HCT116 (cell line): Measurements from ENCODE around the gene TRIM26. TPM values are rescaled to one million over a fixed set of nuclear protein-coding genes. Genes with fewer than 3 reads are reported as not detected.

Experiments
- ATAC-seq: fragments of 200-7000 bp; cut with Tn5 transposase; 2 replicates; pipeline ENCODE4 v1.9.1; 2020; ENCODE audit warnings: mild to moderate bottlenecking, moderate library complexity
- BruUV-seq: library from RNA; stranded (reverse); fragments of 400-500 nt; replicated peaks from 2 replicates; lab custom pipeline; 2021; lab: Mats Ljungman, UMichigan
- CTCF ChIA-PET: fragments of 300-600 bp; sonication (Branson Sonifier 250); formaldehyde crosslinking; loops from one replicate; lab custom pipeline; 2021; ENCODE audit warnings: antibody characterized with exemption; lab: Charles Lee
- POLR2A ChIA-PET: fragments of 300-600, 350-600 bp; sonication (Branson Sonifier 250); formaldehyde crosslinking; loops from one replicate; lab custom pipeline; 2021; ENCODE audit warnings: antibody characterized with exemption; lab: Charles Lee
- RAD21 ChIA-PET, 2 experiments: fragments of 300-600 bp; sonication (Branson Sonifier 250); formaldehyde crosslinking; loops; one replicate each; lab custom pipeline; 2023; ENCODE audit warnings: low total read pairs in 2 of 2; ENCODE audit not compliant: uncharacterized antibody in 2 of 2, unreplicated experiment in 2 of 2, low non-redundant PET in 1 of 2; lab: Charles Lee
- DNase-seq: peaks from one replicate; pipeline ENCODE4 v3.0.0-alpha.2; 2010; ENCODE audit warnings: low read depth, low spot score
- H2AFZ ChIP-seq: fragments of 200-600 bp; shearing (Covaris generic), sonication (generic); 2 replicates; pipeline ENCODE4 v1.6.1; 2017; ENCODE audit warnings: low read depth, mixed run types, mixed read lengths, antibody characterized with exemption, low read length; ENCODE audit not compliant: poor library complexity, severe bottlenecking
- H3K27ac ChIP-seq: 2 replicates; pipeline ENCODE4 v1.5.1; 2012; ENCODE audit warnings: low read depth, low read length
- H3K27me3 ChIP-seq: fragments of 200-600 bp; sonication (generic); 2 replicates; pipeline ENCODE4 v1.6.1; 2016; ENCODE audit warnings: mixed run types, low read length, mixed read lengths; ENCODE audit not compliant: insufficient read depth
- H3K36me3 ChIP-seq, 2 experiments: fragments of 200-500 bp in 1 of 2; fragments of 200-600 bp in 1 of 2; sonication (Bioruptor generic) in 1 of 2; sonication (generic) in 1 of 2; 2 replicates each; pipeline versions ENCODE4 v1.5.1 to v1.6.1; 2014 to 2016; ENCODE audit warnings: low read length in 2 of 2, inconsistent platforms in 1 of 2, mixed read lengths in 1 of 2, mixed run types in 1 of 2; ENCODE audit not compliant: insufficient read depth in 2 of 2, control insufficient read depth in 1 of 2
- H3K4me1 ChIP-seq, 2 experiments: fragments of 200-600 bp in 1 of 2; sonication (generic) in 1 of 2; 2 replicates each; pipeline versions ENCODE4 v1.5.1 to v1.6.1; 2012 to 2017; ENCODE audit warnings: low read length in 2 of 2, inconsistent platforms in 1 of 2, mild to moderate bottlenecking in 1 of 2, mixed read lengths in 1 of 2, mixed run types in 1 of 2, moderate library complexity in 1 of 2; ENCODE audit not compliant: insufficient read depth in 2 of 2, control insufficient read depth in 1 of 2
- H3K4me2 ChIP-seq: fragments of 200-600 bp; sonication (generic); 2 replicates; pipeline ENCODE4 v1.6.1; 2017; ENCODE audit warnings: mixed run types, low read length, mixed read lengths
- H3K4me3 ChIP-seq, 2 experiments: fragments of 200-600 bp in 1 of 2; sonication (generic) in 1 of 2; replicated peaks in 1 of 2; 2 replicates each; pipeline ENCODE4 v1.5.1; 2011 to 2016; ENCODE audit warnings: low read length in 2 of 2, control low read depth in 1 of 2, low read depth in 1 of 2, mild to moderate bottlenecking in 1 of 2, mixed read lengths in 1 of 2, mixed run types in 1 of 2
- H3K79me2 ChIP-seq: fragments of 200-600 bp; sonication (generic); 2 replicates; pipeline ENCODE4 v1.6.1; 2017; ENCODE audit warnings: mild to moderate bottlenecking, mixed run types, low read length, moderate library complexity, mixed read lengths; ENCODE audit not compliant: insufficient read depth
- H3K9ac ChIP-seq: fragments of 200-600 bp; sonication (generic); 2 replicates; pipeline ENCODE4 v1.6.1; 2016; ENCODE audit warnings: low read length, mixed read lengths
- H3K9me2 ChIP-seq: fragments of 200-600 bp; sonication (generic), shearing (Covaris generic); 2 replicates; pipeline ENCODE4 v1.6.1; 2017; ENCODE audit warnings: mixed run types, mild to moderate bottlenecking, moderate library complexity; ENCODE audit not compliant: insufficient read depth
- H3K9me3 ChIP-seq, 2 experiments: fragments of 200-500 bp in 1 of 2; fragments of 200-600 bp in 1 of 2; sonication (Bioruptor generic) in 1 of 2; sonication (generic) in 1 of 2; 2 replicates each; pipeline ENCODE4 v1.6.1; 2014 to 2017; ENCODE audit warnings: low read length in 2 of 2, mixed read lengths in 2 of 2, inconsistent platforms in 1 of 2, low read depth in 1 of 2, mild to moderate bottlenecking in 1 of 2, mixed run types in 1 of 2, moderate library complexity in 1 of 2; ENCODE audit not compliant: control insufficient read depth in 1 of 2, insufficient read depth in 1 of 2
- H4K20me1 ChIP-seq: fragments of 200-600 bp; sonication (generic), shearing (Covaris generic); 2 replicates; pipeline ENCODE4 v1.6.1; 2017; ENCODE audit warnings: mixed run types, mild to moderate bottlenecking, moderate library complexity; ENCODE audit not compliant: insufficient read depth
- CBX3 ChIP-seq: IDR thresholded peaks from 2 replicates; pipeline ENCODE4 v1.6.1; 2012; ENCODE audit warnings: low read depth
- CEBPB ChIP-seq: IDR thresholded peaks from 2 replicates; pipeline ENCODE4 v1.6.1; 2012; ENCODE audit warnings: low read depth
- EGR1 ChIP-seq: IDR thresholded peaks from 2 replicates; pipeline ENCODE4 v1.6.1; 2012; ENCODE audit warnings: low read depth
- ELF1 ChIP-seq: IDR thresholded peaks from 2 replicates; pipeline ENCODE4 v1.6.1; 2012; ENCODE audit warnings: low read depth, borderline replicate concordance
- POLR2AphosphoS5 ChIP-seq: IDR thresholded peaks from 2 replicates; pipeline ENCODE4 v1.6.1; 2011; ENCODE audit warnings: mild to moderate bottlenecking, low read depth, low read length, moderate library complexity
- RAD21 ChIP-seq: IDR thresholded peaks from 2 replicates; pipeline ENCODE4 v1.6.1; 2012; ENCODE audit warnings: low read depth, mild to moderate bottlenecking
- SIN3A ChIP-seq: IDR thresholded peaks from 2 replicates; pipeline ENCODE4 v1.6.1; 2012; ENCODE audit warnings: low read depth
- TCF7L2 ChIP-seq: IDR thresholded peaks from 2 replicates; pipeline ENCODE4 v1.7.0; 2011; ENCODE audit warnings: borderline replicate concordance, inconsistent platforms; ENCODE audit not compliant: insufficient read depth, insufficient read length; ENCODE audit errors: extremely low read depth
- intact Hi-C: fragments of 100-400 bp; cut with micrococcal nuclease; formaldehyde crosslinking; loops from 2 replicates; pipeline ENCODE4 v1.10.0; 2022
- total RNA-seq: library from RNA; stranded (reverse); gene quantifications from one replicate; pipeline ENCODE4 v1.2.1, GENCODE V29; 2021; ENCODE audit not compliant: unreplicated experiment
- TF ChIP-seq, protein P1 (sequence below): IDR thresholded peaks from 2 replicates; pipeline ENCODE4 v1.6.1; 2012
- TF ChIP-seq, protein P2 (sequence below): IDR thresholded peaks from 2 replicates; pipeline ENCODE4 v1.6.1; 2012; ENCODE audit warnings: low read depth

Gene TRIM26
- total RNA-seq, 1 experiment from 2014 or later: 32.2 TPM

DNA sequence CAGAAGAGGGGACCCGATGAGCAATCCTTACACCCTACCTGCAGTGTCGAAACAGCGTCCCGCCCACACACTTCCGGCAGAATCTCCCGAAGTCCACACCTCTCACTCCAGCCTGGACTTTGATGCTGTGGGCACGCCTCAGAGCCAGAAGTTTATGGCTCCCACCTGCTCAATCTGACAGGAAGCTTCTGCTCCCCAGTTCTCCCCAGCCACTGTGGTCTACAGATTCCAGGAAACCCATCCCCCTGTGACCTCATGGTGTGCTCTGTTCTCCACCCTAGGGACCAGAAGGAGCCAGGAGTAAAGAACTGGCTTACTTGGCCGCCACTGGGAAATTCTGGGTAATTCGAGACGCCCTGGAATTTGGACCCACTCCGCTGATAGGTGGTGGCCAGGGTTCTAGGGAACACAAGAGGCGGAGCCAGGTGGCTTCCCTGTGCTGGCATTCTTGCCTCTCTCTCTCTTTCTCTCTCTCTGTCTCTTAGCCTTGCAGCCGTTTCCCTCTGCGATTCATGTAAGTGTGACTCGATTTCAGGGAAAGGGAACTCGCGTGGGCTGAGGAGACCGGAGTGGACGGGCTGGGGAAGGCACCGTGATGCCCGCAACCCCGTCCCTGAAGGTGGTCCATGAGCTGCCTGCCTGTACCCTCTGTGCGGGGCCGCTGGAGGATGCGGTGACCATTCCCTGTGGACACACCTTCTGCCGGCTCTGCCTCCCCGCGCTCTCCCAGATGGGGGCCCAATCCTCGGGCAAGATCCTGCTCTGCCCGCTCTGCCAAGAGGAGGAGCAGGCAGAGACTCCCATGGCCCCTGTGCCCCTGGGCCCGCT lies 49.9 kb downstream of the TRIM26 start, which contains the start of gene TRIM15:
Gene TRIM15, plus strand, starts transcription at position 457 of the 828 bp plus-strand sequence. Its CDS starts 139 bp downstream, at position 596.
- Histone ChIP-seq H3K27ac (peak within 1 kb of the TSS; percentile 49), H3K4me3 (peak within 1 kb of the TSS; percentile 52 to 66), H3K9me3 (no peaks in the 10 kb centered on the region), H2AFZ (peak within 1 kb of the TSS; percentile 49), H3K9ac (peak within 1 kb of the TSS; percentile 54), H3K36me3 (no peaks in the 10 kb centered on the region), H3K27me3 (no peaks in the 10 kb centered on the region), H3K79me2 (no peaks in the 10 kb centered on the region), H4K20me1 (no peaks in the 10 kb centered on the region), H3K9me2 (no peaks in the 10 kb centered on the region), H3K4me1 (peaks cover 9 to 25% of the 10 kb centered on the region in 2 experiments; a peak in 3 of 4 replicates), H3K4me2 (peak within 1 kb of the TSS; percentile 93)
- ChIA-PET POLR2A (no interaction called here), RAD21 (no interaction called here), CTCF (no interaction called here)
- intact Hi-C loops: loop anchor here (2.0 kb wide), 1 partner anchor 61 kb away; no protein-coding TSS in a partner anchor
- ATAC-seq (peak; percentile 92), DNase-seq (peak; percentile 73)
- TSS peak; percentile 82 for BruUV-seq
- TF ChIP-seq, protein P1, sequence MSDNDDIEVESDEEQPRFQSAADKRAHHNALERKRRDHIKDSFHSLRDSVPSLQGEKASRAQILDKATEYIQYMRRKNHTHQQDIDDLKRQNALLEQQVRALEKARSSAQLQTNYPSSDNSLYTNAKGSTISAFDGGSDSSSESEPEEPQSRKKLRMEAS: peak; percentile 68
- TF ChIP-seq SIN3A (0 out of 2 replicates have a peak, but pooled peaks have one; percentile 13), CBX3 (no peak), POLR2AphosphoS5 (peak; percentile 90), TCF7L2 (peak; percentile 73), EGR1 (peak; percentile 97), ELF1 (no peak), CEBPB (peak; percentile 93), RAD21 (no peak)
- TF ChIP-seq, protein P2, sequence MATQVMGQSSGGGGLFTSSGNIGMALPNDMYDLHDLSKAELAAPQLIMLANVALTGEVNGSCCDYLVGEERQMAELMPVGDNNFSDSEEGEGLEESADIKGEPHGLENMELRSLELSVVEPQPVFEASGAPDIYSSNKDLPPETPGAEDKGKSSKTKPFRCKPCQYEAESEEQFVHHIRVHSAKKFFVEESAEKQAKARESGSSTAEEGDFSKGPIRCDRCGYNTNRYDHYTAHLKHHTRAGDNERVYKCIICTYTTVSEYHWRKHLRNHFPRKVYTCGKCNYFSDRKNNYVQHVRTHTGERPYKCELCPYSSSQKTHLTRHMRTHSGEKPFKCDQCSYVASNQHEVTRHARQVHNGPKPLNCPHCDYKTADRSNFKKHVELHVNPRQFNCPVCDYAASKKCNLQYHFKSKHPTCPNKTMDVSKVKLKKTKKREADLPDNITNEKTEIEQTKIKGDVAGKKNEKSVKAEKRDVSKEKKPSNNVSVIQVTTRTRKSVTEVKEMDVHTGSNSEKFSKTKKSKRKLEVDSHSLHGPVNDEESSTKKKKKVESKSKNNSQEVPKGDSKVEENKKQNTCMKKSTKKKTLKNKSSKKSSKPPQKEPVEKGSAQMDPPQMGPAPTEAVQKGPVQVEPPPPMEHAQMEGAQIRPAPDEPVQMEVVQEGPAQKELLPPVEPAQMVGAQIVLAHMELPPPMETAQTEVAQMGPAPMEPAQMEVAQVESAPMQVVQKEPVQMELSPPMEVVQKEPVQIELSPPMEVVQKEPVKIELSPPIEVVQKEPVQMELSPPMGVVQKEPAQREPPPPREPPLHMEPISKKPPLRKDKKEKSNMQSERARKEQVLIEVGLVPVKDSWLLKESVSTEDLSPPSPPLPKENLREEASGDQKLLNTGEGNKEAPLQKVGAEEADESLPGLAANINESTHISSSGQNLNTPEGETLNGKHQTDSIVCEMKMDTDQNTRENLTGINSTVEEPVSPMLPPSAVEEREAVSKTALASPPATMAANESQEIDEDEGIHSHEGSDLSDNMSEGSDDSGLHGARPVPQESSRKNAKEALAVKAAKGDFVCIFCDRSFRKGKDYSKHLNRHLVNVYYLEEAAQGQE: no peak
